ENCODE measurements around the gene GPR161. TPM values are rescaled to one million over a fixed set of nuclear protein-coding genes. Genes with fewer than 3 reads are reported as not detected.
"Not testable (repeated sequence)": the region's sequence is repeated elsewhere in the genome, so short reads cannot be mapped to it uniquely, and the experiment has no call there.

The GPR161 gene, protein sequence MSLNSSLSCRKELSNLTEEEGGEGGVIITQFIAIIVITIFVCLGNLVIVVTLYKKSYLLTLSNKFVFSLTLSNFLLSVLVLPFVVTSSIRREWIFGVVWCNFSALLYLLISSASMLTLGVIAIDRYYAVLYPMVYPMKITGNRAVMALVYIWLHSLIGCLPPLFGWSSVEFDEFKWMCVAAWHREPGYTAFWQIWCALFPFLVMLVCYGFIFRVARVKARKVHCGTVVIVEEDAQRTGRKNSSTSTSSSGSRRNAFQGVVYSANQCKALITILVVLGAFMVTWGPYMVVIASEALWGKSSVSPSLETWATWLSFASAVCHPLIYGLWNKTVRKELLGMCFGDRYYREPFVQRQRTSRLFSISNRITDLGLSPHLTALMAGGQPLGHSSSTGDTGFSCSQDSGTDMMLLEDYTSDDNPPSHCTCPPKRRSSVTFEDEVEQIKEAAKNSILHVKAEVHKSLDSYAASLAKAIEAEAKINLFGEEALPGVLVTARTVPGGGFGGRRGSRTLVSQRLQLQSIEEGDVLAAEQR
- polyA plus RNA-seq = 1 to 10 TPM; 1.9 to 3.4 TPM

GRCh38 chr1:168136709-168137514, at the start of gene GPR161:
TSS of gene GPR161 (minus strand) at chr1:168136930. CDS start at chr1:168104850, 32,080 bp downstream.
- Histone ChIP-seq H3K4me3 (ENCODE audit: low read depth in 1 of 2, low read length in 2 of 2) (peak within 1 kb of the TSS; percentile 56 to 61), H3K9me3 (ENCODE audit: control insufficient read depth in 2 of 2, insufficient read depth in 1 of 2, low read depth in 1 of 2, low read length in 1 of 2) (no peaks in the 10 kb centered on the region)
- 1 to 2% methylated on average over 32 to 86 of the region's 86 CpGs for WGBS, 2 donors

GRCh38 chr1:168181063-168181720, 44.5 kb upstream of the GPR161 start:
- H3K36me3 ChIP-seq (ENCODE audit: control insufficient read depth in 2 of 2, insufficient read depth in 2 of 2, low read length in 1 of 2); H3K9me3 ChIP-seq (ENCODE audit: control insufficient read depth in 2 of 2, insufficient read depth in 1 of 2, low read depth in 1 of 2, low read length in 1 of 2); H3K27me3 ChIP-seq (ENCODE audit: control insufficient read depth in 1 of 2, insufficient read depth in 2 of 2, low read length in 2 of 2); H3K4me1 ChIP-seq (ENCODE audit: control insufficient read depth in 2 of 2, insufficient read depth in 2 of 2, low read length in 1 of 2); H3K4me3 ChIP-seq (ENCODE audit: low read depth in 1 of 2, low read length in 2 of 2); H3K27ac ChIP-seq (ENCODE audit: low read depth in 2 of 2, low read length in 1 of 2): not testable (repeated sequence)
- 95 to 96% methylated on average over 15 of the region's 15 CpGs for WGBS, 2 donors

More at GRCh38 chr1:168136709-168137514, at the start of gene GPR161:
- Histone ChIP-seq H3K27me3 (ENCODE audit: control insufficient read depth in 1 of 2, insufficient read depth in 2 of 2, low read length in 2 of 2) (no peaks in the 10 kb centered on the region), H3K4me1 (ENCODE audit: control insufficient read depth in 2 of 2, insufficient read depth in 2 of 2, low read length in 1 of 2) (peaks cover 0 to 8% of the 10 kb centered on the region in 2 donors), H3K27ac (ENCODE audit: low read depth in 2 of 2, low read length in 1 of 2) (peak within 1 kb of the TSS; percentile 64 to 73), H3K36me3 (ENCODE audit: control insufficient read depth in 2 of 2, insufficient read depth in 2 of 2, low read length in 1 of 2) (no peaks in the 10 kb centered on the region)

DNA sequence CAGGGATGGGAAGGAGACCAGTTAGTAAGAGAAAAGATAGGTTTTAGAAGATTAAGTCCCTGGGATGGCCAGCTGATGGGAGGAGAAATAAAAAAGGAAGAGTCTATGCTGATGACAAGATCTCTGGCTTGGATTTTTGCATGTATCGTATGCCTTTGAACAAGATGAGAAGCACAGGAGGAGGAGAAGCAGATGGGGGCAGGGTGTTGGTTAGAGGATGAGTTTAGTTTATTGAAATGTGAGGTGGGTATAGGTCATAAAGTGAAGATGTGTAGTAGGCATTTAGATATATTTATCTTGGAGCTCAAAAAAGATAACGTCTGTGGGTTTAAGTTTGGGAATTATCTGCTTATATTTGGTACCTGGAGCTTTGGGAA, 43.4 kb upstream of the GPR161 start:
- peak overlapping the region; percentile 80 to 92 for H3K4me3 ChIP-seq (ENCODE audit: low read depth in 1 of 2, low read length in 2 of 2)

GRCh38 chr1:168179438-168180147, 42.9 kb upstream of the GPR161 start:
- WGBS, 2 donors = 4% methylated on average over 20 of the region's 20 CpGs
- H3K4me1 ChIP-seq (ENCODE audit: control insufficient read depth in 2 of 2, insufficient read depth in 2 of 2, low read length in 1 of 2) = no peaks in the 10 kb centered on the region
- peak overlapping the region; percentile 92 to 98 for H3K27ac ChIP-seq (ENCODE audit: low read depth in 2 of 2, low read length in 1 of 2)
- H3K9me3 ChIP-seq (ENCODE audit: control insufficient read depth in 2 of 2, insufficient read depth in 1 of 2, low read depth in 1 of 2, low read length in 1 of 2) = no peaks in the 10 kb centered on the region
- H3K27me3 ChIP-seq (ENCODE audit: control insufficient read depth in 1 of 2, insufficient read depth in 2 of 2, low read length in 2 of 2) = no peaks in the 10 kb centered on the region
- H3K4me3 ChIP-seq (ENCODE audit: low read depth in 1 of 2, low read length in 2 of 2) = peak overlapping the region; percentile 80 to 92
- no peaks in the 10 kb centered on the region for H3K36me3 ChIP-seq (ENCODE audit: control insufficient read depth in 2 of 2, insufficient read depth in 2 of 2, low read length in 1 of 2)

More for the DNA sequence above, 43.4 kb upstream of the GPR161 start:
- Histone ChIP-seq H3K4me1 (ENCODE audit: control insufficient read depth in 2 of 2, insufficient read depth in 2 of 2, low read length in 1 of 2) (no peaks in the 10 kb centered on the region), H3K36me3 (ENCODE audit: control insufficient read depth in 2 of 2, insufficient read depth in 2 of 2, low read length in 1 of 2) (no peaks in the 10 kb centered on the region), H3K9me3 (ENCODE audit: control insufficient read depth in 2 of 2, insufficient read depth in 1 of 2, low read depth in 1 of 2, low read length in 1 of 2) (no peaks in the 10 kb centered on the region), H3K27ac (ENCODE audit: low read depth in 2 of 2, low read length in 1 of 2) (peak overlapping the region; percentile 92 to 98), H3K27me3 (ENCODE audit: control insufficient read depth in 1 of 2, insufficient read depth in 2 of 2, low read length in 2 of 2) (no peaks in the 10 kb centered on the region)
- 28 to 31% methylated on average over 2 of the region's 2 CpGs for WGBS, 2 donors

DNA sequence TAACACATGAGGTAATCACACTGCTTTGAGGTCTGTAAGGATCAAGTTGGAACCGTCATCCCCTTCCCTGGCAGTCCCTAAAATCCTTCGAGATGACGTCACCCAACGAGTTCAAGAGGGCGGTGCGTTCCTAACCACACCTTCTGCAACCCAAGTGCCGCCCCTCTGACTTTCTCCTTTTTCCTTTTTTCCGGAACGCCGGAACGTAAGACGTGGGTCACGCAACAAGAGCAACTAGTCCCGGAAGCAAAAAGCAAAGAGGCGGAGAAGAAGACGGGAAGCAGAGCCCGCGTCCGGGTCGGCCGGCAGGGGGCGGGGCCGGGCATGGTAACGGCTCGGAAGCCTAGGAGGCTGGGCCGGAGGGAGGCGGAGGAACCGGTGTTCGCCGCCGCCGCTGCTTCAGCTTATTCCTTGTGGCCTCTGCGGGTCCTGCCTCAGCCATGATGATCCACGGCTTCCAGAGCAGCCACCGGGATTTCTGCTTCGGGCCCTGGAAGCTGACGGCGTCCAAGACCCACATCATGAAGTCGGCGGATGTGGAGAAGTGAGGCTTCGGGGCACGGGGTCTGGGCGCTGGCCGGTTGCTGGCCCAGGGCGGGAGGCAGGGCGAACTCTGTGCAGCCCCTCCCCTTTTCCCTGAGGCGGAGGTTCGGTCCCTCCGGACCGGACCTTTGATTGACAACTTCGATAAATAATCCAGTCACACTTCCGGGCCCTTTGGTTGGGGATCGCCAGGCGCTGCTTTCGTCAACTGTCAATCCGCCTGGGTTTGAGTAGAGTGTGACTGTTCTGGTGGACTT, 42.1 kb upstream of the GPR161 start, which contains the start of gene TIPRL:
Gene TIPRL, plus strand, starts transcription at position 325 of the 800 bp plus-strand sequence. Its CDS starts 116 bp downstream, at position 441.
- peak within 1 kb of the TSS; percentile 92 to 98 for H3K27ac ChIP-seq (ENCODE audit: low read depth in 2 of 2, low read length in 1 of 2)
- H3K4me3 ChIP-seq (ENCODE audit: low read depth in 1 of 2, low read length in 2 of 2) = peak within 1 kb of the TSS; percentile 80 to 92
- H3K36me3 ChIP-seq (ENCODE audit: control insufficient read depth in 2 of 2, insufficient read depth in 2 of 2, low read length in 1 of 2) = no peaks in the 10 kb centered on the region
- H3K4me1 ChIP-seq (ENCODE audit: control insufficient read depth in 2 of 2, insufficient read depth in 2 of 2, low read length in 1 of 2) = no peaks in the 10 kb centered on the region
- 0 to 1% methylated on average over 55 to 56 of the region's 56 CpGs for WGBS, 2 donors
- H3K9me3 ChIP-seq (ENCODE audit: control insufficient read depth in 2 of 2, insufficient read depth in 1 of 2, low read depth in 1 of 2, low read length in 1 of 2) = no peaks in the 10 kb centered on the region
- H3K27me3 ChIP-seq (ENCODE audit: control insufficient read depth in 1 of 2, insufficient read depth in 2 of 2, low read length in 2 of 2) = no peaks in the 10 kb centered on the region

GRCh38 chr1:168178227-168178637, 41.5 kb upstream of the GPR161 start:
- Histone ChIP-seq H3K36me3 (ENCODE audit: control insufficient read depth in 2 of 2, insufficient read depth in 2 of 2, low read length in 1 of 2) (no peaks in the 10 kb centered on the region), H3K4me3 (ENCODE audit: low read depth in 1 of 2, low read length in 2 of 2) (peak overlapping the region in 1 of 2 donors; percentile 92), H3K27me3 (ENCODE audit: control insufficient read depth in 1 of 2, insufficient read depth in 2 of 2, low read length in 2 of 2) (no peaks in the 10 kb centered on the region), H3K4me1 (ENCODE audit: control insufficient read depth in 2 of 2, insufficient read depth in 2 of 2, low read length in 1 of 2) (no peaks in the 10 kb centered on the region), H3K9me3 (ENCODE audit: control insufficient read depth in 2 of 2, insufficient read depth in 1 of 2, low read depth in 1 of 2, low read length in 1 of 2) (no peaks in the 10 kb centered on the region), H3K27ac (ENCODE audit: low read depth in 2 of 2, low read length in 1 of 2) (peak overlapping the region; percentile 71 to 98)
- 73 to 74% methylated on average over 5 of the region's 5 CpGs for WGBS, 2 donors

DNA sequence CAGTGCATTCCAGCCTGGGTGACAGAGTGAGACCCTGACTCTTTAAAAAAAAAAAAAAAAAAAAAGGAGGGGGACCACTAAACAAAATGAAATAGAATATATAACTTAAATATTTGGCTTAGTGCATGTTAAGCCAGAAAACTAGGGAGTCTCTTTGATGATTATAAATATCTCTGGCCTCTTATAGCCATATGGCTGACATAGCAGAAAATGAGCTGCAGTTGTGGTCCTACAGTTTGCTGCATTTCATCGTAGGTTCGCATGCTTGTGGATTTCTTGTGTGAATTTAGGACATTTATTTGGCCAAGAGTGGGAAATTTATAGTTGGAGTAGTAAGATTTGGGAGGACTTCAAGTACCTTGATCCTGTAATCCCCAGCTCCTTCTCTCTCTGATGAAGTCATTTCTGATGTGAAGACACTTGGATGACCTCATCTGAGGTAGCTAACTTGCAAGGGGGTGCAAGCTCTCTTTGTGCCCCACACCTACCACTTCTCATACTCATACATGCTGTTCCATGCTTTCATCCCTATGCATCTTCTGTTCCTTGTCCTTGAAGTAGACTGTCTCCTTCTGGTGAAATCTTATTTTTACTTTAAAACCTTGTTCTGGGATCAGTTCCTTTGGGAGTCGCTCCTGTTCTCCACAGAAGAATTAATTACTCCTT, 35.7 kb upstream of the GPR161 start:
- no peaks in the 10 kb centered on the region for H3K4me1 ChIP-seq (ENCODE audit: control insufficient read depth in 2 of 2, insufficient read depth in 2 of 2, low read length in 1 of 2)
- WGBS, 2 donors = 91 to 92% methylated on average over 3 of the region's 3 CpGs
- H3K27ac ChIP-seq (ENCODE audit: low read depth in 2 of 2, low read length in 1 of 2) = no peak overlapping the region

More for the DNA sequence above, 35.7 kb upstream of the GPR161 start:
- Histone ChIP-seq H3K4me3 (ENCODE audit: low read depth in 1 of 2, low read length in 2 of 2) (no peak overlapping the region), H3K9me3 (ENCODE audit: control insufficient read depth in 2 of 2, insufficient read depth in 1 of 2, low read depth in 1 of 2, low read length in 1 of 2) (no peaks in the 10 kb centered on the region), H3K27me3 (ENCODE audit: control insufficient read depth in 1 of 2, insufficient read depth in 2 of 2, low read length in 2 of 2) (no peaks in the 10 kb centered on the region), H3K36me3 (ENCODE audit: control insufficient read depth in 2 of 2, insufficient read depth in 2 of 2, low read length in 1 of 2) (no peaks in the 10 kb centered on the region)
